Upper lobe of right lung (tissue), 1 donor: ENCODE measurements around the gene HYAL3. TPM values are rescaled to one million over a fixed set of nuclear protein-coding genes. Genes with fewer than 3 reads are reported as not detected.
"Not testable (repeated sequence)": the region's sequence is repeated elsewhere in the genome, so short reads cannot be mapped to it uniquely, and the experiment has no call there.

ENCODE experiments used
- ATAC-seq: fragments of 200-7000 bp; cut with Tn5 transposase; one replicate; pipeline ENCODE4 v1.9.1; 2020; ENCODE audit warnings: mild to moderate bottlenecking, moderate library complexity
- DNase-seq: peaks from one replicate; pipeline ENCODE4 v3.0.0-alpha.2; 2020
- H3K27ac ChIP-seq: fragments of 200-600 bp; one replicate; pipeline ENCODE4 v1.8.0; 2022
- H3K27me3 ChIP-seq: fragments of 200-600 bp; one replicate; pipeline ENCODE4 v1.8.0; 2022; ENCODE audit warnings: mild to moderate bottlenecking
- H3K36me3 ChIP-seq: fragments of 200-600 bp; one replicate; pipeline ENCODE4 v1.8.0; 2022
- H3K4me1 ChIP-seq: fragments of 200-600 bp; one replicate; pipeline ENCODE4 v1.8.0; 2022
- H3K4me3 ChIP-seq: fragments of 200-600 bp; one replicate; pipeline ENCODE4 v1.8.0; 2022; ENCODE audit warnings: mild to moderate bottlenecking
- H3K9me3 ChIP-seq: fragments of 200-600 bp; one replicate; pipeline ENCODE4 v1.8.0; 2022
- CTCF ChIP-seq: fragments of 200-600 bp; IDR thresholded peaks from one replicate; pipeline ENCODE4 v1.8.0; 2022; ENCODE audit warnings: antibody characterized with exemption
- intact Hi-C: fragments of 100-400 bp; cut with DNase I; formaldehyde crosslinking; loops from one replicate; pipeline ENCODE4 v1.11.0; 2022
- total RNA-seq: library from RNA; stranded (reverse); fragmentation: NEBNext Ultra II Directional; extraction: Animal tissue kit (Norgen Biotek cat#: 25700); gene quantifications from one replicate; pipeline ENCODE4 v1.2.1, GENCODE V29; 2021
- donor health status: DM: no; HTN: yes; CAD: no; lungs with severe emphysema.

Gene HYAL3
- total RNA-seq, 1 donor from 2014 or later, result 2.8 TPM

- TF ChIP-seq CTCF, result no peak
- Histone ChIP-seq H3K36me3 (no peaks in the 10 kb centered on the region), H3K4me1 (peaks cover 24% of the 10 kb centered on the region), H3K9me3 (no peaks in the 10 kb centered on the region), H3K4me3 (peak overlapping the region; percentile 37), H3K27ac (no peak overlapping the region), H3K27me3 (peaks cover 7% of the 10 kb centered on the region)
- DNase-seq (no peak), ATAC-seq (no peak)
- intact Hi-C loops, result loop anchor here (5.0 kb wide), 2 partner anchors 46 to 81 kb away; partner anchors contain the start of gene GNAT1
Measured at GRCh38 chr3:50273689-50274065, 25.5 kb downstream of the HYAL3 start.

- peak; percentile 98 for TF ChIP-seq CTCF
- ATAC-seq (peak; percentile 84), DNase-seq (peak; percentile 94)
- no peaks in the 10 kb centered on the region for H3K36me3 ChIP-seq
- H3K4me1 ChIP-seq, result peaks cover 30% of the 10 kb centered on the region
- H3K4me3 ChIP-seq, result peak overlapping the region; percentile 37
- H3K27ac ChIP-seq, result no peak overlapping the region
- peaks cover 7% of the 10 kb centered on the region for H3K27me3 ChIP-seq
- H3K9me3 ChIP-seq, result no peaks in the 10 kb centered on the region
- intact Hi-C loops, result loop anchor here (5.0 kb wide), 2 partner anchors 46 to 81 kb away; partner anchors contain the start of gene GNAT1
Measured at GRCh38 chr3:50272911-50273688, 26.1 kb downstream of the HYAL3 start.

GRCh38 chr3:50272538-50272910 is 26.7 kb downstream of the HYAL3 start:
- DNase-seq, H3K9me3 ChIP-seq, H3K27me3 ChIP-seq, H3K4me3 ChIP-seq, H3K27ac ChIP-seq, H3K36me3 ChIP-seq, ATAC-seq: not testable (repeated sequence)
- H3K4me1 ChIP-seq, result peaks cover 30% of the 10 kb centered on the region
- intact Hi-C loops, result loop anchor here (5.0 kb wide), 2 partner anchors 45 to 80 kb away; partner anchors contain the start of gene GNAT1

- no peak overlapping the region for H3K27ac ChIP-seq
Measured at GRCh38 chr3:50271314-50271936, 27.8 kb downstream of the HYAL3 start.

GRCh38 chr3:50270422-50271224 is 28.6 kb downstream of the HYAL3 start:
- Histone ChIP-seq H3K36me3 (no peaks in the 10 kb centered on the region), H3K9me3 (no peaks in the 10 kb centered on the region), H3K4me3 (peak overlapping the region; percentile 55), H3K27me3 (peaks cover 7% of the 10 kb centered on the region), H3K4me1 (peaks cover 44% of the 10 kb centered on the region), H3K27ac (peak overlapping the region; percentile 90)
- TF ChIP-seq CTCF, result no peak
- ATAC-seq (no peak), DNase-seq (no peak)
- intact Hi-C loops, result loop anchor here (5.0 kb wide), 2 partner anchors 43 to 78 kb away; partner anchors contain the start of gene GNAT1

More at GRCh38 chr3:50271314-50271936, 27.8 kb downstream of the HYAL3 start:
- Histone ChIP-seq H3K4me3 (no peak overlapping the region), H3K27me3 (peaks cover 7% of the 10 kb centered on the region), H3K4me1 (peaks cover 36% of the 10 kb centered on the region), H3K9me3 (no peaks in the 10 kb centered on the region), H3K36me3 (no peaks in the 10 kb centered on the region)
- ATAC-seq (no peak), DNase-seq (no peak)
- intact Hi-C loops, result loop anchor here (5.0 kb wide), 2 partner anchors 44 to 79 kb away; partner anchors contain the start of gene GNAT1
- TF ChIP-seq CTCF, result no peak
